ENCODE data around the gene APP.

- TF ChIP-seq TAF1 (IDR thresholded peaks at IDR 0.05; ENCODE audit: low read depth, low read length) (no peak), POLR2A (IDR thresholded peaks at IDR 0.05; ENCODE audit: low read depth, low read length) (no peak), SPI1 (IDR thresholded peaks at IDR 0.05; ENCODE audit: low read depth, low read length) (no peak), POU2F2 (IDR thresholded peaks at IDR 0.05; ENCODE audit: low read depth, low read length) (no peak)
Observed at GRCh38 chr21:26095131-26095530, 75.4 kb downstream of the APP start.

Data from GM12891 (cell line).